CD4-positive, CD25-positive, alpha-beta regulatory T cell (primary cell): ENCODE results near the gene CFAP92. TPM values are rescaled to one million over a fixed set of nuclear protein-coding genes. Genes with fewer than 3 reads are reported as not detected.

Experiments
- ATAC-seq, 2 donors: fragments of 150-1000 bp; cut with Tn5 transposase; one replicate each; pipeline ENCODE4 v1.10.0; 2021; ENCODE audit warnings: low read depth in 2 of 2, moderate number of reproducible peaks in 2 of 2, moderate library complexity in 1 of 2
- DNase-seq, 3 donors: peaks; one replicate each; pipeline versions ENCODE4 v3.0.0 to v3.0.0-alpha.2; 2012 to 2022; ENCODE audit warnings: mixed read lengths in 1 of 3
- H3K27ac ChIP-seq: one replicate; pipeline ENCODE4 v1.7.0; 2013; ENCODE audit warnings: mild to moderate bottlenecking, low read length; ENCODE audit not compliant: insufficient read depth, poor library complexity, severe bottlenecking
- H3K27me3 ChIP-seq: one replicate; pipeline ENCODE4 v1.7.0; 2013; ENCODE audit warnings: low read length; ENCODE audit not compliant: control insufficient read depth, insufficient read depth
- H3K36me3 ChIP-seq: one replicate; pipeline ENCODE4 v1.7.0; 2013; ENCODE audit warnings: mild to moderate bottlenecking, low read length, moderate library complexity; ENCODE audit not compliant: control insufficient read depth, insufficient read depth
- H3K4me1 ChIP-seq: 2 replicates; pipeline ENCODE4 v1.7.0; 2013; ENCODE audit warnings: mild to moderate bottlenecking, low read length; ENCODE audit not compliant: insufficient read depth, control insufficient read depth, poor library complexity, severe bottlenecking
- H3K4me3 ChIP-seq: one replicate; pipeline ENCODE4 v1.7.0; 2013; ENCODE audit warnings: low read depth, mild to moderate bottlenecking, low read length, moderate library complexity
- H3K9me3 ChIP-seq, 2 experiments: 1 replicate in 1 of 2; 2 replicates in 1 of 2; pipeline ENCODE4 v1.7.0; 2013; ENCODE audit warnings: low read length in 2 of 2, mild to moderate bottlenecking in 1 of 2, moderate library complexity in 1 of 2; ENCODE audit not compliant: control insufficient read depth in 2 of 2
- H3K27ac Mint-ChIP-seq, 3 donors: one replicate each; pipeline ENCODE4 v1.8.0; 2020 to 2022; ENCODE audit warnings: mild to moderate bottlenecking in 3 of 3, mixed read lengths in 3 of 3, moderate library complexity in 2 of 3
- H3K27me3 Mint-ChIP-seq: one replicate; pipeline ENCODE4 v1.8.0; 2022; ENCODE audit warnings: mild to moderate bottlenecking, mixed read lengths
- H3K36me3 Mint-ChIP-seq: one replicate; pipeline ENCODE4 v1.8.0; 2020; ENCODE audit warnings: mixed read lengths
- H3K4me1 Mint-ChIP-seq, 4 donors: one replicate each; pipeline ENCODE4 v1.8.0; 2020 to 2022; ENCODE audit warnings: mixed read lengths in 4 of 4, mild to moderate bottlenecking in 1 of 4
- H3K4me3 Mint-ChIP-seq, 4 donors: one replicate each; pipeline ENCODE4 v1.8.0; 2020 to 2022; ENCODE audit warnings: mild to moderate bottlenecking in 4 of 4, mixed read lengths in 4 of 4, moderate library complexity in 3 of 4
- H3K9me3 Mint-ChIP-seq, 7 donors: one replicate each; pipeline ENCODE4 v1.8.0; 2020 to 2022; ENCODE audit warnings: mixed read lengths in 7 of 7, mild to moderate bottlenecking in 3 of 7, moderate library complexity in 2 of 7
- polyA plus RNA-seq, 4 donors: library from polyadenylated mRNA; unstranded; fragments of 300-500 nt; fragmentation: Illumina TruSeq; gene quantifications; one replicate each; pipeline ENCODE4 v1.2.3, GENCODE V29; 2021
- total RNA-seq: library from RNA; stranded (reverse); gene quantifications from one replicate; pipeline ENCODE4 v1.2.3, GENCODE V29; 2022

The CFAP92 gene
- total and polyA plus RNA-seq, 5 donors from 2014 or later, result 0.28 TPM; not detected in 4

DNA sequence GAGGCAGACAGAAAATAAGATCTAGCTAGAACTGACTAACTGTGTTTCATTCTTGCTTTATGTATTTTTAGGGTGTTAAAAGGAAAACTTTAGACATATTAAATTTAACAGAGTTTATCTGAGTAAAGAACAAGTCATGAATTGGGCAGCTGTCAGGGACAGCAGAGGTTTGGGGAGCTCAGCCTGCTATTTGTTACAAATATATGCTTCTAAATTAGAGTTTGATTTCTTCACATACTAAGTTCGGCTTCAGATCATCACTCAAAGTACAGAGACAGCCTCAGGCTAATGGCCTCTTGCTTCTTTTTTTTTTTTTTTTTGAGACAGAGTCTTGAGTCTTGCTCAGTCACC is 29.1 kb upstream of the CFAP92 start:
- ATAC-seq, result no peak

DNA sequence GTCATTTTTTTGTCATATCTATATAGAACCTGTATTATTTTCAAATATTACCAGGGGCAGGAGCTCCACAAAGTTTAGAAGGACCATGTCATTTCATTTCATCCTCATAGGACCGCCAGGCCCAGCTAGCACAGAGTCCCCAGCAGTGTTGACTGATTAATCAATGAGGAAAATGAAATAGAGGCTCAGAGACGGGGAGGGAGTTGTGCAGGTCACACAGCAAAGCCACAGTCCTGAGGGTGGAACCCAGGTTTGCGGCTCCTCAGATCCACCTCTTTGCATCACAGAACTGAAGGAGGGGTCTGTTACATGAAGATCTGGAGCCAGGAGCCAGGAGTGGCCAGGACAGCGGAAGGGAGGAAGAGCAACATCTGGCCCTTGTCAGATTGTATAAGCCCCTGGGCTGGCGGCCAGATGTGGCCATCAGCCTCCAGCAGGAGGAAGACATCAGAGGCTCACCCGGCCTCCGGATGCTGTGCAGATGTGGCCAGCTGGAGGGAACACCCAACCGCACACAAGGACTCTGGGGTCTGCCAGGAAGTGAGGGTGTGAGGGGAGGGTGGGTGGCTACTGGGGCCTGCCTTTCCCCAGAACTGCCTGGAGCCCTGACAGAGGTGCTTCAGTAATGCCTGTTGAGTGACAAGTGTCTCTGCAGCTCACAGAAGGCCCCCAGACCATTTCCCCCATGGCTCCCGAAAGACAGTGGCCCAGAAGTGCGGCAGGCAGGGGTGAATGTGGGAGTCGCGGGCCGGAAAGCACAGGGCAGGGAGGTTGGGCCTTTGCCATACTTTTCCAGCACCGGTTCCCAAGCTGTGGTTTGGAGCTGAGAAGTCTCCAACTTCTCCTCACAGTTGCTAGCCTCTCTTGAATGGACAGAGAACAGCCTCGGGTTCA is 28.5 kb upstream of the CFAP92 start:
- H3K4me3 Mint-ChIP-seq, result no peak overlapping the region
- DNase-seq, result no peak

More for the DNA sequence above, 29.1 kb upstream of the CFAP92 start:
- H3K4me1 ChIP-seq, result peaks cover 12% of the 10 kb centered on the region
- peak overlapping the region in 1 of 3 donors; percentile 14 for H3K27ac Mint-ChIP-seq
- H3K9me3 ChIP-seq, result no peaks in the 10 kb centered on the region
- H3K4me3 ChIP-seq, result no peak overlapping the region
- H3K27ac ChIP-seq, result no peak overlapping the region
- no peak for DNase-seq
- no peaks in the 10 kb centered on the region for H3K36me3 ChIP-seq
- no peaks in the 10 kb centered on the region for H3K27me3 ChIP-seq
- H3K9me3 Mint-ChIP-seq, result no peaks in the 10 kb centered on the region
- H3K27me3 Mint-ChIP-seq, result peaks cover 18% of the 10 kb centered on the region
- H3K4me1 Mint-ChIP-seq, result peaks cover 7 to 30% (median 16%) of the 10 kb centered on the region in 4 donors
- H3K4me3 Mint-ChIP-seq, result no peak overlapping the region
- no peaks in the 10 kb centered on the region for H3K36me3 Mint-ChIP-seq

DNA sequence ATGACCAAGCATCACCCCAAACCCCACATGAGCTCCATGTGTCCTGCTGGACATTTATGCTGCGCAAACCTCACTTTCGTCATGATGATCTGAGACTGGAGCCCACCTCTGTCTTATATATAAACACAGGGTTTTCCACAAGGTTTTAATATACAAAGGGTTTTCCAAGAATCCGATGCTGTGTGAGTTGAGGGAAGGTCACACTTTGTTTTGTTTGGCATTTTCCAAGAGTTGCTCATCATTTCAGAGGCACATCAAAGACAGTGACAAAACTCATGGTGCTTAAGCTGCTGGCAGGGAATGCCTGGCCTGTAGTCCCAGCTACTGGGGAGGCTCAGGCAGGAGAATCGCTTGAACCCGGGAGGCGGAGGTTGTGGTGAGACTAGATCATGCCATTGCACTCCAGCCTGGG is 27.3 kb upstream of the CFAP92 start:
- Mint-ChIP-seq H3K27me3 (peaks cover 11% of the 10 kb centered on the region), H3K36me3 (no peaks in the 10 kb centered on the region), H3K4me3 (no peak overlapping the region), H3K4me1 (peaks cover 4 to 38% (median 16%) of the 10 kb centered on the region in 4 donors), H3K27ac (no peak overlapping the region), H3K9me3 (no peaks in the 10 kb centered on the region)
- no peaks in the 10 kb centered on the region for H3K36me3 ChIP-seq
- H3K4me3 ChIP-seq, result no peak overlapping the region
- no peak for DNase-seq
- no peak for ATAC-seq
- no peak overlapping the region for H3K27ac ChIP-seq
- peaks cover 11% of the 10 kb centered on the region for H3K4me1 ChIP-seq
- H3K27me3 ChIP-seq, result no peaks in the 10 kb centered on the region
- no peaks in the 10 kb centered on the region for H3K9me3 ChIP-seq

More for the DNA sequence above, 28.5 kb upstream of the CFAP92 start:
- Mint-ChIP-seq H3K27me3 (peaks cover 18% of the 10 kb centered on the region), H3K9me3 (no peaks in the 10 kb centered on the region), H3K36me3 (no peaks in the 10 kb centered on the region), H3K4me1 (peaks cover 11 to 36% (median 21%) of the 10 kb centered on the region in 4 donors), H3K27ac (no peak overlapping the region)
- Histone ChIP-seq H3K9me3 (no peaks in the 10 kb centered on the region), H3K4me1 (peaks cover 9% of the 10 kb centered on the region), H3K27me3 (no peaks in the 10 kb centered on the region), H3K4me3 (no peak overlapping the region), H3K36me3 (no peaks in the 10 kb centered on the region), H3K27ac (no peak overlapping the region)
- ATAC-seq, result no peak

DNA sequence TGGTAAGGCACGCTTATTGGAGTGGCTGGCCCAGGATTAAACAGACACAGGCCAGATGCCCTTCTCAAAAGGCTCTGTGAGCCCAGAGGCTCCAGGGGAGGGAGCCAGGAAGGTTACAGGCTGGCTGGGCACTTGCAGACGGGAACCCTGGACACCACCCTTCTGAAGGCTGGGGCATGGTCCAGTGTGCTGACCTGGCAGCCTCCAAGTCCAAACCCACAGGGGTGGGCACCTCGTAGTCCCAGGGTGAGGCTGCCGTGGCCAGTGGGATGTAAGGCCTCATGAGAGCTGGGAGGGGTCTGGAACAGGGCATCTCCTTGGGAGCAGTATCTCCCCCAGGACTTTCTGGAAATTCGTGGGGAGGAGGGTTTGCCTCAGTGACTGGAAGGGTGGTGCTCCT is 26.8 kb upstream of the CFAP92 start:
- no peak for DNase-seq
- Mint-ChIP-seq H3K36me3 (no peaks in the 10 kb centered on the region), H3K9me3 (no peaks in the 10 kb centered on the region), H3K4me3 (no peak overlapping the region), H3K27me3 (peaks cover 8% of the 10 kb centered on the region), H3K4me1 (peaks cover 4 to 38% (median 18%) of the 10 kb centered on the region in 4 donors), H3K27ac (no peak overlapping the region)
- Histone ChIP-seq H3K4me1 (peaks cover 16% of the 10 kb centered on the region), H3K9me3 (no peaks in the 10 kb centered on the region), H3K27ac (no peak overlapping the region), H3K4me3 (no peak overlapping the region), H3K27me3 (no peaks in the 10 kb centered on the region), H3K36me3 (no peaks in the 10 kb centered on the region)
- ATAC-seq, result no peak

DNA sequence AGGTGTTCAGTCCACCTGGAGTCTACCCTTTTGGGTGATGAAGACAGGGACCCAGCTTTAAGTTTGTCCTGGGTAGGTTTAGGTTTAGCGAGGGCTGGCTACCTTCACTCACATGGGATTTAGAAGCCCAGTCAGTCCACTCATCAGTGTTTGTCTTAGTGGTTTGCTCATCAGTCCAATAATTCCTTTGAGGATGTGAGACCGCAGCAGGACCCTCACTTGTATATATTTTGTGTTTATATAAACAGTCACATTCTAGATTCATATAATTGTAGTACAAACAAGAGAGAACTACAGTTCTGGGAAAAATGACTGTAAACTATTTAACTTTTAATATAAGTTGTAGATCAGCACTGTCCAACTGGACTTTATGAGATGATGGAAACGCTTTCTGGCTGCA is 25.4 kb upstream of the CFAP92 start:
- Mint-ChIP-seq H3K36me3 (no peaks in the 10 kb centered on the region), H3K27me3 (peaks cover 8% of the 10 kb centered on the region), H3K27ac (peak overlapping the region in 1 of 3 donors; percentile 20), H3K9me3 (no peaks in the 10 kb centered on the region), H3K4me1 (peaks cover 4 to 43% (median 21%) of the 10 kb centered on the region in 4 donors), H3K4me3 (no peak overlapping the region)
- H3K27ac ChIP-seq, result no peak overlapping the region
- no peak for DNase-seq
- no peak for ATAC-seq
- H3K9me3 ChIP-seq, result no peaks in the 10 kb centered on the region
- no peaks in the 10 kb centered on the region for H3K27me3 ChIP-seq
- H3K4me3 ChIP-seq, result no peak overlapping the region
- peaks cover 24% of the 10 kb centered on the region for H3K4me1 ChIP-seq
- no peaks in the 10 kb centered on the region for H3K36me3 ChIP-seq

DNA sequence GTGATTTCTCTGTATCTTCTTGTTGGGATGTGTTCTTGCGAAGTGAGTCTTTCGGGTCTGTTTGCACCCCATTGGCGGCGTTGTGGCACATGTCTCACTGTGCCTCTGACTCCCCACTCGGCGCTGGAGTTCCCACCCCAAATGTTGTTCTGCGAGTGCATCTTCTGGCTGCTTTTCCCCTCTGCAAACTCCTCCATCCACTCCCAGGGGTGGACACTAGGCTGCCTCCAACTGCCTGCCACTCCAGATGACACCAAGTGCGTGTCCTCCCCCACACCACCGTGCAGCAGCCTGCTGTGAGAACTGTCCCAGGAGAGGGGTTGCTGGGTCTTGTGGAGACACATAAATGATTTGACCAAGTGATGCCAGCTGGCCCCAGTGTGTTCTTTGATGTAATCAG is 24.9 kb upstream of the CFAP92 start:
- Mint-ChIP-seq H3K4me1 (peaks cover 4 to 43% (median 21%) of the 10 kb centered on the region in 4 donors), H3K27ac (peak overlapping the region in 1 of 3 donors; percentile 71), H3K9me3 (no peaks in the 10 kb centered on the region), H3K36me3 (no peaks in the 10 kb centered on the region), H3K27me3 (peaks cover 5% of the 10 kb centered on the region), H3K4me3 (no peak overlapping the region)
- DNase-seq (no peak), ATAC-seq (no peak)
- Histone ChIP-seq H3K36me3 (no peaks in the 10 kb centered on the region), H3K9me3 (no peaks in the 10 kb centered on the region), H3K27ac (no peak overlapping the region), H3K27me3 (no peaks in the 10 kb centered on the region), H3K4me1 (peaks cover 24% of the 10 kb centered on the region), H3K4me3 (no peak overlapping the region)

DNA sequence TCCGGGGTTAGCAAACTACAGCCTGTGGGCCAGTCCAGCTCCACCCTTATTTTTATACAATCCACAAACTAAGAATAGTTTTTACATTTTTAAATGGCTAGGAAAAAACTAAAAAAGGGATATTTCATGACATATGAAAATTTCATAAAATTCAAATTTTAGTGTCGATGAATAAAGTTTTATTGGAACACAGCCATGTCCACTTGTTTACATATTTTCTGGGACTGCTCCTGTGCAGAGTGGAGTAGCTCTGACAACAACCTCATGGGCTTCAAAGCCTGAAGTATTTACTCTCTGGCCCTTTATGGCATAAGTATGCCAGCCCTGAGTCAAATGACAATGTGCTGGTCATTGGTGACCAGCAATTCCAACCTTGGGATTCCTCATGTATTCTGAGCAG is 24.4 kb upstream of the CFAP92 start:
- Histone ChIP-seq H3K36me3 (no peaks in the 10 kb centered on the region), H3K9me3 (no peaks in the 10 kb centered on the region), H3K4me1 (peaks cover 24% of the 10 kb centered on the region), H3K27ac (no peak overlapping the region), H3K4me3 (no peak overlapping the region), H3K27me3 (no peaks in the 10 kb centered on the region)
- Mint-ChIP-seq H3K36me3 (no peaks in the 10 kb centered on the region), H3K27ac (peak overlapping the region in 1 of 3 donors; percentile 71), H3K4me3 (no peak overlapping the region), H3K4me1 (peaks cover 4 to 45% (median 21%) of the 10 kb centered on the region in 4 donors), H3K27me3 (peaks cover 4% of the 10 kb centered on the region), H3K9me3 (no peaks in the 10 kb centered on the region)
- ATAC-seq, result no peak
- no peak for DNase-seq

DNA sequence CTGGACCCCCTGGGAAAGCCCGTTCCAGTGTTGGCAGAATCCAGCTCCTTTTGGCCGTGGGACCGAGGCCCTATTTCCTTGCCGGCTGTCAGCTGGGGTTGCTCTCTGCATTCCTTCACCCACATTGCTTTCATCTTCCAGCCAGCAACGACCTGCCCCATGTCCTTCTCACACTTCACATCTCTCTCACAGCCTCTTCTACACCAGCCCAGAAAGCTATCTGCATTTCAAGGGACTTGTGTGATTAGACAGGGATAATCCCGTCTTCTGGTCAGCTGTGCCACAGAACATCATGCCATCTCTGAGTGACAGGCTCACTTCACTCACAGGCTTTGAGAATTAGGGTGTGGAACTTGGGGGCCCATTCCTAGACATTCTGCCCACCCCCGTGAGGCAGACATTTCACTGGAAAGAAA is 23.6 kb upstream of the CFAP92 start:
- no peak overlapping the region for H3K4me3 ChIP-seq
- Mint-ChIP-seq H3K4me1 (peaks cover 4 to 45% (median 21%) of the 10 kb centered on the region in 4 donors), H3K9me3 (no peaks in the 10 kb centered on the region), H3K36me3 (no peaks in the 10 kb centered on the region), H3K4me3 (peak overlapping the region in 2 of 4 donors; percentile 35 to 62), H3K27me3 (peaks cover 4% of the 10 kb centered on the region), H3K27ac (peak overlapping the region; percentile 29 to 91 (median 64))
- peaks cover 24% of the 10 kb centered on the region for H3K4me1 ChIP-seq
- DNase-seq (no peak), ATAC-seq (no peak)
- no peak overlapping the region for H3K27ac ChIP-seq
- H3K9me3 ChIP-seq, result no peaks in the 10 kb centered on the region
- H3K36me3 ChIP-seq, result no peaks in the 10 kb centered on the region
- H3K27me3 ChIP-seq, result no peaks in the 10 kb centered on the region
